HPDE6-E6E7 (cell line): ENCODE data around the gene PRLR.
A peak's percentile ranks its signal among the peaks of the same experiment; 100 is the strongest.
"Not testable (repeated sequence)": the region's sequence is repeated elsewhere in the genome, so short reads cannot be mapped to it uniquely, and the experiment has no call there.

ENCODE experiments used
- DNase-seq: peaks from one replicate; pipeline ENCODE4 v3.0.0; 2011; ENCODE audit warnings: missing footprints; ENCODE audit errors: extremely low spot score

PRLR gene

DNA sequence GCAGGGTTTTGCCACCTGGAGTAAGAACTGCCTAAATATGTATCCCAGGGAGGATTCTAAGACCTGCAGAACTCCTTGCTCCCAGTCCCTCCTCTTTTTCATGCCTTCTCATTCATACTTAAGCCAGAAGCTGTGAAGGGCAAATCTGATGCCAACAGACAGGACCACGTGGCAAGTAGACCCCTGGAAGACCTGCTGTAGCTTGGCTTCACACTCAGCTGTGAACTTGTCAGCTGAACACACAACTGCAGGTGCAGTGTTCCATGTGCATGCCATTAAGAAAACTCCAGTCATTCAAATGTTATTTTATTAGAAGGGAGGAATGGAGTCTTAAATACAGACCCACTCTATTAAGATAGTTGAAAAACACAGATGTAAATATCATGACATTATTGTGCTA is 103.3 kb downstream of the PRLR start:
- DNase-seq: no peak

DNA sequence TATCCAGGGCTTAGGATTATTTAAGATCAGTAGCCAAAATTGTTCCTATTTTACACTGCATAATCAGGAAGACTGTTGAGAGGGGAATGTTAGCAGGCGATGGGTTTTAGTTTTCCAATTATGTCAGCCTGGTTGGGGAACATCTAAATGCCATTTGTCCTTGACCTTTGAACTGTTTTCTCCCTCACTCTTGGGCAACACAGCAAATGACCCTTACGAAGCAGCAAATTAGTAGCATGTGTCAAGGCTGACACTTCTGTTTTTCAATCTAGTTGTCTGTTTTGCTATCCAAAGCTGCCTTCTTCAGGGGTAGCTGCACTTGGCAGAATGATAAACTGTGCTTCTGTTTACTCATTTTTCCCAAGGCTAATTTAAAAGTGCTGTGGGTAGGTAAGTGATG is 104.5 kb downstream of the PRLR start:
- no peak for DNase-seq

GRCh38 chr5:35124932-35125331 is 105.4 kb downstream of the PRLR start:
- no peak for DNase-seq

DNA sequence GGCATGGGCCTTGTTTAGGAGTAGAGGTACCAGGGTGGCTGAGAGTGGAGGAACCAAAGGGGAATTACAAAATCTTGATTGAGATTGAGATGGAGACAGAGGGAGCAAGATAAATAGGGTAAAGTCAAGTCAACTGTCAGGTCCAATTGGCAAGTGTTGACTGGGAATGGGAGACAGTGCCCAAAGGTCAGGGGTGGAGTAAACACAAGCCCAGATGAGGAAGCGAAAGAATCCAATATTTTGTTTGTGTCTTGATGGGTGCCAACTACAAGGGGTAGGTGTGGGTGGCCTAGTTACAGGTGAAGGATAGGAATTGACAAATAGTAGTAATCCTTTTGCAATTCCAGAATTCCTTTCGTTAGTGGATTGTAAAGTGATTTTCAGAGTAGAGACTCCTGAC is 107.5 kb downstream of the PRLR start:
- no peak for DNase-seq

DNA sequence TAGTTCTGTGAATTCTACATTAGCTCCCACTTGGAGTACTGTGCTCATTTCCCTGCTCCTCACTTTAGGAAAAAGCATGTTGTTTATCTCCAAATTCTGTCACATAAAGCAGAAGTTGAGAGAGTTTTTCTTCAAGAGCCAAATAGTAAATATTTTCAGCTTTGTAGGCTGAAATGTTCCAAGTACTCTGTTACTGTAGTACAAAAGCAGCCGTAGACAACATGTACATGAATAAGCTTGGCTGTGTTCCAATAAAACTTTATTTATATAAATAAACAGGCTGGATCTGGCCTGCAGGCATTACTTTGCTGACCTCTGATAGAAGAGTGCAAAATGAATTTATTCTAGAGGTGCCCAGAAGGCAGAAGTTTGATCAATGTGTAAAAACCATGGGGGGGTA is 109.6 kb downstream of the PRLR start:
- no peak for DNase-seq

DNA sequence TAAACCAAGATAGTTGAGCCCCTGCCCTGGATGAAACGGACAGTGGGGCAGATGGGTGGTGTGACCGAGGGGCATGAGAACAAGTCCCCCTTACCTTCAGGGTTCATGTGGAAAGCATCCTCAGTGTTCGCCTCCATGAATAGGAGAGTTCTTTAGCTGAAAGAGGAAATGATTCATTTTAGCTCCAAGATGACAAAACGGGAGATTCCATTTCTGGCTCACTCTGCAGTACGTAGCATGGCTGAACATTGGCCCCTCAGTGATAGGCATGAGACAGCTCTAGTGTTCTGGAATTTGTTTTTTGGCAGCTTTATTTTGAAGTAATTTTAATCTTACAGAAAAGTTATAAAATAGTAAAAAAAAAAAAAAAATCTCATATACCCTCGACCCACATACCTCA is 112.3 kb downstream of the PRLR start:
- no peak for DNase-seq

- no peak for DNase-seq
These were observed 114.4 kb downstream of the PRLR start for GRCh38 chr5:35115920-35116319.

GRCh38 chr5:35114698-35115097 is 115.6 kb downstream of the PRLR start:
- no peak for DNase-seq

DNA sequence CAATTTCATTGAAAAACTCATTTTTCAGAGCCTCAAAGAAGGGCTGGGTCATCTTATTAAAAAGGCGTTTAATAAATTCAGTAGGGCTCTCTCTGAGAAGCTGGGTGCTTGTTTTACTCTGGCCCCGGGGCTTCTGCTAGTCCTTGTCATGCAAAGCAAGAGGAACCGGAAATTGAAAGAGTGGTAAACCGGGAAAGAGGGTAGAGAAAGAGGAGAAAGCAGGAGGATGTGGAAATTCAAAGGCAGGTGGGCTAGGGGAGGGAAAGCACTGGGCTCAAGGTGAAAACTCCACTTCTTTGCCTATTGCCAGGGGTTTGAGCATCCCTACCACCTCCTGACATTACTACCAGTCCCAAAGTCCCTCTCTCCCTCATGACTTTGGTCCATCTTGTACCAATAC is 118.0 kb downstream of the PRLR start:
- DNase-seq: no peak

DNA sequence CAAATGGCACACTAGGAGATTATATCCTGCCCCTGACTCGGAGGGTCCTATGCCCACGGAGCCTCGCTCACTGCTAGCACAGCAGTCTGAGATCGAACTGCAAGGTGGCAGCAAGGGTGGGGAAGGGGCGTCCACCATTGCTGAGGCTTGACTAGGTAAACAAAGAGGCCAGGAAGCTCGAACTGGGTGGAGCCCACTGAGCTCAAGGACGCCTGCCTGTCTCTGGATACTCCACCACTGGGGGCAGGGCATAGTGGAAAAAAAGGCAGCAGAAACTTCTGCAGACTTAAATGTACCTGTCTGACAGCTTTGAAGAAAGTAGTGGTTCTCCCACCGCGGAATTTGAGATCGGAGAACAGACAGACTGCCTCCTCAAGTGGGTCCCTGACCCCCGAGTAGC is 125.7 kb downstream of the PRLR start:
- DNase-seq: not testable (repeated sequence)

- no peak for DNase-seq
These were observed 126.5 kb downstream of the PRLR start for GRCh38 chr5:35103637-35104299.

- not testable (repeated sequence) for DNase-seq
These were observed 128.6 kb downstream of the PRLR start for GRCh38 chr5:35101720-35102119.

- DNase-seq: no peak
These were observed 129.3 kb downstream of the PRLR start for GRCh38 chr5:35101016-35101415.

DNA sequence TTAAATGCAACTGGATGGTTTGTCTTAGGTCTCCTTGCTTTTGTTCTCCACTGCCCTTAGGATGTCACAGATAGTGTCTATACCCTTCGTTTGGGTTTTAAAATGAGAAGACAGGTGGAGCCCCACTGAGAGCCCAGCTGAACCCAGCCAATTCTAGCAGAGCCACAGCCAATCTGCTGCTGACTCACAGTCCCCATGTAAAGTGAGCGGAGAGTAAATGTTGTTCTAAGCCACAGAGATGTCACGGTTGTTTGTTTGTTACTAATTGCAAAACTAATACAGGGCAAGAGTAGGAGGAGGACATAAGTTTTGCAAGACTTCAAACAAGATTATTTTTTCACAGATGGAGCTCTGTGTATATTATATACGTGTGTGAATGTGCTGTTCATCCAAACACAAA is 132.1 kb downstream of the PRLR start:
- DNase-seq: no peak

GRCh38 chr5:35096932-35097331 is 133.4 kb downstream of the PRLR start:
- no peak for DNase-seq

DNA sequence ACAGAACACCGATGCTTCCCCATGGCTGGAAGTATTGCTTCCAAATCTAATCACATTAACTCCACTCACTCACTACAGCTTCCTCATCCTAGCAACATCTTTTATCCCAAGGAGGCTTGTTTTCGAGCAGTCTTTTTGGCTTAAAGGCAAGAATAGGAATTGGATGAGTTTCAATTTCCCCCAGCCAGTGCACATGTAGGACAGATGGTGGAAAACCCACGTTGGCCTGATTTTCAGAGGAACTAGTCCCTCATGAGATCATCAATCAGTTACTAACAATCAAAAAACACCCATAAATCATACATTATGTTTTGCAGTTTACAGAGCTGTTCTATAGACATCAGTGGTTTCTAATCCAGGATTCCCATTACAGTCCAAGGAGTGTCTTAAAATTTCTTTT is 134.1 kb downstream of the PRLR start:
- DNase-seq: no peak

DNA sequence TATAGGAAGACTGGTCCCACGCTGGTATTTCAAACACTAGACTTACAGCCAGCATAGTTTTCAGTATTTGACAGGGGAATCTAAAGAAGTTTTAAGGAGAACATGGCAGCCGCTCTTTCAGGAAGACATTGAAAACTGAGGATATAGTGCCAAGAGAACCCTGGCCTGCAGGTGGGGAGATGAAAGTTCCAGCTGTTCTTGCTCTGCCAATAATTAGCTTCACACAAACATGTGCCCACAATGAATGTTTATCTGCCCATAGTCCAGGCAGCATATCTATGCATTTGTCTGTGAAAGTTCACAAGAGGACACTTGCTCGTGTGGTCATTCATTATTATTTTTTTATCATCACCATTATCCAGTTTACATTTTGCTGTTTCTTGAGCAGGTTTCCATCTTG is 134.9 kb downstream of the PRLR start:
- no peak for DNase-seq

- DNase-seq: no peak
These were observed 135.3 kb downstream of the PRLR start for GRCh38 chr5:35094948-35095347.

DNA sequence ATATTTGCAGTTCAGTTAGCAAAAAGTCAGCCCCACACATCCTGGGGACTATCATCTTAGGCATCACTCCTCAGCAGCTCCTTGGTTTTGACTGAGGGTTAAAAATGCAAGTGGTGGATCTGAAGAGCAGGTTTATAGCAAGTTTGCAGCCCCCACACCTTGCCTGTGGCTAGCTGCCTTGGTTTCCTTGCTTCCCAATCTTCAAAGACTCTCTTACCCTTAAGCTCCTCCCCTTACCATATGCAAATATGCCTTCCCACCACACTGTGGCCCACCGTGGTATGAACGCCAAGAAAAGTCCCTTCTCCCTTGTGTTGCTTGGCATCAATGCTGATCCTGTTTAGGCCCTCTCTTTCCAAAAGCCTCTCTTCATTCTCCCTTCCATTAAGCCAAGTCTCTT is 137.6 kb downstream of the PRLR start:
- no peak for DNase-seq

GRCh38 chr5:35091704-35092103 is 138.6 kb downstream of the PRLR start:
- no peak for DNase-seq

- peak; percentile 23 for DNase-seq
These were observed 140.7 kb downstream of the PRLR start for GRCh38 chr5:35089334-35090314.

- no peak for DNase-seq
These were observed 142.3 kb downstream of the PRLR start for GRCh38 chr5:35087991-35088390.

GRCh38 chr5:35083150-35083549 is 147.1 kb downstream of the PRLR start:
- DNase-seq: no peak
